Renal cortex interstitium (tissue), 11 donors: ENCODE measurements around the gene CPT2. TPM values are rescaled to one million over a fixed set of nuclear protein-coding genes. Genes with fewer than 3 reads are reported as not detected.

Experiments used
- DNase-seq, 11 donors: peaks; one replicate each; pipeline ENCODE4 v3.0.0-alpha.2; 2013; ENCODE audit warnings: low read depth in 9 of 11, low spot score in 4 of 11; ENCODE audit errors: extremely low read depth in 1 of 11
- polyA plus RNA-seq, 3 donors: library from polyadenylated mRNA; unstranded; fragments of 120-200 nt; gene quantifications; one replicate each; pipeline ENCODE4 v1.2.1, GENCODE V29; 2013; ENCODE audit not compliant: insufficient read length in 3 of 3

CPT2 gene
- polyA plus RNA-seq, 3 donors = 29.0 to 29.9 (median 29.8) TPM

DNA sequence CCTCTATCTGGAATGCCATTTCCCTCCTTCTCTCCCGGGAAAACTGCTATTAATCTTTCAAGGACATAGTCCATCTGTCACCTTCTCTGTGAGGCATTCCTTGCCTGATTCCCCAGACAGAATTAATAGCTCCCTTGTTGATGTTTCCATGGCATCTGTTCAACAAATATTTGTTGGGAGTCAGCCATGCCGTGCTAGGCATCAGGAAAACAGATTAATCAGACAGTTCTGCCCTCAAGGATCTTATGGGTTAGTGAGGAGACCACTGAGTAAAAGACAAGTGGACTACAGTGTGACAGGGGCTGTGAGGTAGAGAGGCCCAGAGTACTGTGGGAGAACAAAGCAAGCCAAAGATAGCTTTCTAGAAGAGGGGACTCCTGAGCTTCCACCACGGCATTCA, 53.1 kb downstream of the CPT2 start:
- peak in 1 of 11 donors; percentile 25 for DNase-seq

DNA sequence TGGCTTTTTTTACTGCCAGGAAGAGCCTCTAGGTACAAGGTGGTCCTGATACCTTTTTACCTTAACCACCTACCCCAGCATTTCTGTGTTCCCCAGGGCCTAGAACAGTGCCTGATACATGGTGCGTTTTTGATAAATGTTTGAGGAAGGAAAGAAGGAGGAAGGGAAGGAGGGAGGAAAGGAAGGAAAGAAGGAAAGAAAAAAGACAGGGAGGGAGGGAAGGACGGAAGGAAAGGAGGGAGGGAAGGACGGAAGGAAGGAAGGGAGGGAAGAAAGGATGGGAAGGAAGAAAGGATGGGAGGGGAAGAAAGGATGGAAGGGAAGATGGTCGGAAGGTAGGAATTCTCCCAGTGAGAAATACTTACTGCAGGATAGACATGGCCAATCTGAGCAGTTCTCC, 53.7 kb downstream of the CPT2 start:
- no peak for DNase-seq

DNA sequence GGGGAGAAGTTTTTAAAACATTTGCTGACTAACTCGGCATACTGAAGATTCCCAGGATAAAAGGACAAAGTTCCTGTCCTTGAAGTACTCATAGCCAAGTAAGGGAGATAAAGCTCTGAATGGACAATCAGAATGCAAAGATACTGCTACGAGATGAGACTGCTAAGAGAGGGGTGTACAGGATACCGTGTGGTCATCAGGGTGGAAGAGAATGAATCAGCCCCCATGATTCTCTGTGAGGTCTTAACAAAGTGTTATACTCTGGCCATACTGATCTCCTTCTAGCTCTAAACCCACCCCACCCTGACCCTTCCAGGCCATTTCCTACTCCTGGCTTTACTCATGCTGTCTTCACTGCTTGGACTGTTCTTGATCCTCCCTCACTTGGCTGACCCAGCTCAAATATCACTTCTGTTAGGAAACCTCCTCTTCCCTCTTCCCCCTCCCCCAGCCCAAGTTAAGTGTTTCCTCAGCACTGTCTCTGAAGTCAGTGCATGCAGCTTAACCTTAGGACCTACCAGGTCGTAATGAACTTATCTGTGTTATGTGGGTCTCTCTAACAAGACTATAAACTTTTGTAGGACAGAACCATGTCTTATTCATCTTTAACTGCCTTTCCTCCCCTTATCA, 57.5 kb downstream of the CPT2 start:
- no peak for DNase-seq

GRCh38 chr1:53255031-53255430, 58.4 kb downstream of the CPT2 start:
- no peak for DNase-seq

- DNase-seq = no peak
These were observed 60.2 kb downstream of the CPT2 start for GRCh38 chr1:53256511-53257453.

DNA sequence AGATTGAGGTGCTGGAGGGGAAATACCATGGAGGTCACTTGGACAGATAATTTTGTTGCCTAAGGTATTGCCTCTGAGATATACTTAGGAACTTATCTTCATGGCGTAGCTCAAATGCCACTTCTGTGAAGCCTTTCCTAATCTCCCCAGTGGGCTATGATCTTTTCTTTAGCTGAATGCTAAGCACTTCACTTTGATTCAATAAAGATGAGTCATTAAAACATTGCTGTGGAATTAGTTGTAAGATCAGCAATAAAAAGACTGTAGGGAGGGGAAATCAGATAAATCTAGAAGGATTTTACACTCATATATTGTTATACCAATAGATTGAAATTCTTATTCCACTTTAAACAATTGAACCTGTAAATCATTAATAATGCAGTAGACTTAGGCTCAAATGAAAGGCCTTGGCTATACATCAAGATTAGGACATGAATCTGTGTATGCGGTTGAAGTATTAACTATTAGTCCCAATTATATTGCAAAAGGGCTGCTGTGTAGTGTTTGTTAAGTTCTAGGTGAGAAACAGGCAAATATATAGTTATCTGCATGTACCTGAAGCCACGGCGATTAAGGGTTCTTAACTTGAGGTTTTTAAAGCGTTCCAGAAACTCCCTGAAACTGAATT, 60.9 kb downstream of the CPT2 start:
- DNase-seq = no peak

DNA sequence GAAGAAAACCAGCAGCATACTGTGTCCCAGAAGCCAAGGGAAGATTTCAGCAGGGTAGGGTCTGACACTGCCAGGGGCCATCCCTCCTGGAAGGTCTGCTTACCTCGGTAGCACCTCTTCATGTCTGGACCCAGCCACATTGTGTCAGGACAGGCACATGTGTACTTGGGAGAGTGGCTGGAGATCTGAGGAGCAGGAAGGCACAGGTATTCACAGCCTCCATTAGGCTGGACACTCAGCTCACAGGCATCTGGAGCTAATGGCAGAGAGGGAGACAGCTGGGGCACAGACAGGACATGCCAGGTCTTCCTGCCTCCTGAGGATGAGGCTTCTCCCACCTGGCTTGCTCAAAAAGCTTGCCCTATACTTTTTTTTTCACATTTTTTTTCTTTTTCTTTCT, 61.6 kb downstream of the CPT2 start:
- no peak for DNase-seq

GRCh38 chr1:53259932-53260331, 63.3 kb downstream of the CPT2 start:
- no peak for DNase-seq

GRCh38 chr1:53260631-53261247, 64.1 kb downstream of the CPT2 start:
- DNase-seq = no peak

GRCh38 chr1:53262000-53262399, 65.4 kb downstream of the CPT2 start:
- DNase-seq = no peak

Other genes with a start within 250 kb of the CPT2 start
- gene PODN, start 134.6 kb upstream of the CPT2 start, polyA plus RNA-seq = 1 to 10 TPM; 1.1 to 2.6 (median 2.6) TPM
- under 1 TPM in 2 of 3 donors, not detected in 1; 0.10 to 0.27 TPM for gene SLC1A7, start 54.2 kb upstream of the CPT2 start, polyA plus RNA-seq
- 10 to 100 TPM; 86.6 to 90.5 (median 90.2) TPM for gene CZIB, start 23.8 kb downstream of the CPT2 start, polyA plus RNA-seq
- 10 to 100 TPM; 76.9 to 98.8 (median 95.8) TPM for gene MAGOH, start 41.7 kb downstream of the CPT2 start, polyA plus RNA-seq
- 1 to 10 TPM; 5.7 to 6.9 (median 6.6) TPM for gene LRP8, start 131.2 kb downstream of the CPT2 start, polyA plus RNA-seq